Measurements from ENCODE around the gene DCAF16.

DNA sequence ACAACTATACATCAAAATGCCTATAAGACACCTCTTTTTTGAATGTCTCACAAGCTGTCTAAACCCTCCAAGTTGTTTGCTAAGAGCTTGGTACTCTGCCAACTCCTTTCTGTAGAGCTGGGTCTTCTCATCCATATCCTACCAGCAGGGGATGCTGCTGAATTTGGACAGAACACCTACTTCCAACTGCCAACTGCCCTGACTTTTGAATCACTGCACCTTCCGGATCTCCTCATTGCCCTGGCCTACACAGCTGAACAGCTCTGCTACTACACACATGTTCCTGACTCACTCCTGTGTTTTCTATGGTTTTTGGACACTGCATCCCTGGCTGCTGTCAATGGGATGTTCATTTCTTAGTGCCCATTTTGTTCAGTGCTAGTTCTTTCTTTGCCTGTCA is 47.8 kb downstream of the DCAF16 start:
- no peak for TF ChIP-seq EZH2 (IDR thresholded peaks at IDR 0.05; ENCODE audit: insufficient read depth, low read length)
- TF ChIP-seq, protein P1, sequence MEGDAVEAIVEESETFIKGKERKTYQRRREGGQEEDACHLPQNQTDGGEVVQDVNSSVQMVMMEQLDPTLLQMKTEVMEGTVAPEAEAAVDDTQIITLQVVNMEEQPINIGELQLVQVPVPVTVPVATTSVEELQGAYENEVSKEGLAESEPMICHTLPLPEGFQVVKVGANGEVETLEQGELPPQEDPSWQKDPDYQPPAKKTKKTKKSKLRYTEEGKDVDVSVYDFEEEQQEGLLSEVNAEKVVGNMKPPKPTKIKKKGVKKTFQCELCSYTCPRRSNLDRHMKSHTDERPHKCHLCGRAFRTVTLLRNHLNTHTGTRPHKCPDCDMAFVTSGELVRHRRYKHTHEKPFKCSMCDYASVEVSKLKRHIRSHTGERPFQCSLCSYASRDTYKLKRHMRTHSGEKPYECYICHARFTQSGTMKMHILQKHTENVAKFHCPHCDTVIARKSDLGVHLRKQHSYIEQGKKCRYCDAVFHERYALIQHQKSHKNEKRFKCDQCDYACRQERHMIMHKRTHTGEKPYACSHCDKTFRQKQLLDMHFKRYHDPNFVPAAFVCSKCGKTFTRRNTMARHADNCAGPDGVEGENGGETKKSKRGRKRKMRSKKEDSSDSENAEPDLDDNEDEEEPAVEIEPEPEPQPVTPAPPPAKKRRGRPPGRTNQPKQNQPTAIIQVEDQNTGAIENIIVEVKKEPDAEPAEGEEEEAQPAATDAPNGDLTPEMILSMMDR (IDR thresholded peaks at IDR 0.05; ENCODE audit: insufficient read depth, low read depth, low read length), result no peak

Measured in astrocyte (in vitro differentiated cells and primary cell).